Measurements from ENCODE around the gene ACTR1A.

GRCh38 chr10:102462512-102463054 lies 39.9 kb downstream of the ACTR1A start:
- TF ChIP-seq EZH2phosphoT487 (conservative IDR thresholded peaks at IDR 0.05; ENCODE audit: low read length): no peak
- TF ChIP-seq, protein P1, sequence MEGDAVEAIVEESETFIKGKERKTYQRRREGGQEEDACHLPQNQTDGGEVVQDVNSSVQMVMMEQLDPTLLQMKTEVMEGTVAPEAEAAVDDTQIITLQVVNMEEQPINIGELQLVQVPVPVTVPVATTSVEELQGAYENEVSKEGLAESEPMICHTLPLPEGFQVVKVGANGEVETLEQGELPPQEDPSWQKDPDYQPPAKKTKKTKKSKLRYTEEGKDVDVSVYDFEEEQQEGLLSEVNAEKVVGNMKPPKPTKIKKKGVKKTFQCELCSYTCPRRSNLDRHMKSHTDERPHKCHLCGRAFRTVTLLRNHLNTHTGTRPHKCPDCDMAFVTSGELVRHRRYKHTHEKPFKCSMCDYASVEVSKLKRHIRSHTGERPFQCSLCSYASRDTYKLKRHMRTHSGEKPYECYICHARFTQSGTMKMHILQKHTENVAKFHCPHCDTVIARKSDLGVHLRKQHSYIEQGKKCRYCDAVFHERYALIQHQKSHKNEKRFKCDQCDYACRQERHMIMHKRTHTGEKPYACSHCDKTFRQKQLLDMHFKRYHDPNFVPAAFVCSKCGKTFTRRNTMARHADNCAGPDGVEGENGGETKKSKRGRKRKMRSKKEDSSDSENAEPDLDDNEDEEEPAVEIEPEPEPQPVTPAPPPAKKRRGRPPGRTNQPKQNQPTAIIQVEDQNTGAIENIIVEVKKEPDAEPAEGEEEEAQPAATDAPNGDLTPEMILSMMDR (IDR thresholded peaks at IDR 0.05; ENCODE audit: insufficient read depth, low read length, poor library complexity, severe bottlenecking): no peak
